Panc1 (cell line): ENCODE results near the gene PIK3R5. TPM values are rescaled to one million over a fixed set of nuclear protein-coding genes. Genes with fewer than 3 reads are reported as not detected.

ENCODE experiments used
- ATAC-seq: fragments of 200-7000 bp; cut with Tn5 transposase; 2 replicates; pipeline ENCODE4 v1.9.1; 2020; ENCODE audit warnings: mild to moderate bottlenecking, moderate library complexity
- BruUV-seq: library from RNA; stranded (reverse); fragments of 400-500 nt; replicated peaks from 2 replicates; lab custom pipeline; 2021; lab: Mats Ljungman, UMichigan
- CTCF ChIA-PET: fragments of 300-600 bp; sonication (Branson Sonifier 250); formaldehyde crosslinking; loops from one replicate; lab custom pipeline; 2022; ENCODE audit warnings: antibody characterized with exemption; lab: Charles Lee
- POLR2A ChIA-PET: fragments of 300-600 bp; sonication (Branson Sonifier 250); formaldehyde crosslinking; loops from one replicate; lab custom pipeline; 2022; ENCODE audit warnings: antibody characterized with exemption; lab: Charles Lee
- DNase-seq: peaks from one replicate; pipeline ENCODE4 v3.0.0-alpha.2; 2010; ENCODE audit warnings: low read depth, low spot score
- H3K27ac ChIP-seq: 2 replicates; pipeline ENCODE4 v1.5.1; 2011; ENCODE audit warnings: mild to moderate bottlenecking, low read length, inconsistent platforms
- H3K27me3 ChIP-seq: fragments of 200-500 bp; sonication (Bioruptor generic); 2 replicates; pipeline ENCODE4 v1.6.0; 2014; ENCODE audit warnings: low read length, inconsistent platforms; ENCODE audit not compliant: control insufficient read depth, insufficient read depth
- H3K36me3 ChIP-seq: fragments of 200-500 bp; sonication (Bioruptor generic); 2 replicates; pipeline ENCODE4 v1.5.1; 2014; ENCODE audit warnings: inconsistent platforms, mild to moderate bottlenecking, low read length, moderate library complexity; ENCODE audit not compliant: control insufficient read depth, insufficient read depth
- H3K4me1 ChIP-seq: 2 replicates; pipeline ENCODE4 v1.5.1; 2011; ENCODE audit warnings: inconsistent platforms, mild to moderate bottlenecking, low read length, moderate library complexity; ENCODE audit not compliant: control insufficient read depth, insufficient read depth
- H3K4me3 ChIP-seq, 2 experiments: 2 replicates each; pipeline ENCODE4 v1.5.1; 2011 to 2012; ENCODE audit warnings: low read depth in 2 of 2, low read length in 2 of 2, mild to moderate bottlenecking in 2 of 2, inconsistent platforms in 1 of 2, moderate library complexity in 1 of 2
- H3K9me3 ChIP-seq: fragments of 200-500 bp; sonication (Bioruptor generic); 2 replicates; pipeline ENCODE4 v1.5.1; 2014; ENCODE audit warnings: low read depth, mild to moderate bottlenecking, inconsistent platforms, low read length, moderate library complexity; ENCODE audit not compliant: control insufficient read depth, insufficient read depth
- POLR2AphosphoS5 ChIP-seq: IDR thresholded peaks from 2 replicates; pipeline ENCODE4 v1.6.1; 2012; ENCODE audit warnings: mild to moderate bottlenecking, low read depth, low read length, moderate library complexity
- SIN3A ChIP-seq: IDR thresholded peaks from 2 replicates; pipeline ENCODE4 v1.6.1; 2012; ENCODE audit warnings: low read depth, mild to moderate bottlenecking, low read length, moderate library complexity, borderline replicate concordance; ENCODE audit not compliant: insufficient read depth
- TCF7L2 ChIP-seq: IDR thresholded peaks from 2 replicates; pipeline ENCODE4 v1.6.1; 2011; ENCODE audit warnings: mild to moderate bottlenecking, low read depth, low read length, inconsistent platforms
- in situ Hi-C: cut with HindIII; loops from 2 replicates; pipeline ENCODE4 v1.10.0; 2016; ENCODE audit warnings: low sequenced_read_pairs, low pct_unique_long_range_greater_than_20kb
- intact Hi-C: fragments of 100-400 bp; cut with micrococcal nuclease; formaldehyde crosslinking; loops from one replicate; pipeline ENCODE4 v1.10.0; 2022; ENCODE audit not compliant: unreplicated experiment
- total RNA-seq: library from RNA; stranded (reverse); gene quantifications from one replicate; pipeline ENCODE4 v1.2.1, GENCODE V29; 2021; ENCODE audit not compliant: unreplicated experiment
- TF ChIP-seq, protein P1 (sequence below): fragments of 450-650 bp; IDR thresholded peaks from 2 replicates; pipeline ENCODE4 v1.5.1; 2017; ENCODE audit warnings: mild to moderate bottlenecking
- TF ChIP-seq, protein P2 (sequence below), 2 experiments: IDR thresholded peaks; 2 replicates each; pipeline ENCODE4 v1.6.1; 2011 to 2012; ENCODE audit warnings: low read depth in 2 of 2, control low read depth in 1 of 2, low read length in 1 of 2, mild to moderate bottlenecking in 1 of 2, moderate library complexity in 1 of 2; ENCODE audit not compliant: insufficient read depth in 1 of 2

The PIK3R5 gene
- total RNA-seq, 1 experiment from 2014 or later, result 0.15 TPM

DNA sequence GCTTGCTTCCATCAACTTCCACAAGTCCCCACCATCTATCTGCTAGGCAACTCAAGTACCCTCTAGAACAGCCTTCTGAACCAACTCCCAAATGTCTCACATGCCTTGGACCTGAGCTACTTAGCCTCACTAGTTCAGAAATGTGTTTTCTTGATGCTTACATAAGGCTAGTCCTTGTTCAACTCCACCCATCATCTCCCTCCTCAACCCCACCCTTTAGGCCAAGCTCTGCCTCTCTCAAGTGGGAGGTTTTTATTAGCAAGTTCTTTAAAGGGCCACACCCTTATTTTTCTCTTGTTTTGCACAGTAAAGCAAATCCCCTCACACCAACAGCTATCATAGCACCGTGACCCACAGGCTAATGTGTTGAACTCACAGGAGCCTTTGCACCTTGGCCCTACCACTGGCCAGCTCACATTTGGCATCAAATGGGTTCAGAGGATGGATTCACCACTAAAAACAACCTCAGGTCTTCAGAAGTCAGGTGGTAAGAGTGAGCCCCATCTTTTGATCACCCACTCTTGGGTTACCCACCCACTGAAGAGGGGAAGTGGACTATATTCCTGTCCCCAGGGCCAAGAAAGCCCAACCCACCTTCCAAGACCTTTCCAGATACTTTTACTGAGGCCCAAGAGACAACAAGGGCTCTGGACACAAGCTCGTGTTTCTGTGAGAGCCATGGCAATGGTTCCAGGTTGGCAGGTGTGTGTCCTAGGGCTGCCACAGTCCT lies 12.2 kb downstream of the PIK3R5 start:
- peaks cover 5% of the 10 kb centered on the region for H3K27me3 ChIP-seq
- intact Hi-C loops (no loop called here), in situ Hi-C loops (no loop called here)
- no peak overlapping the region for H3K4me3 ChIP-seq
- TF ChIP-seq SIN3A, result no peak
- TF ChIP-seq POLR2AphosphoS5, result no peak
- TF ChIP-seq, protein P1, sequence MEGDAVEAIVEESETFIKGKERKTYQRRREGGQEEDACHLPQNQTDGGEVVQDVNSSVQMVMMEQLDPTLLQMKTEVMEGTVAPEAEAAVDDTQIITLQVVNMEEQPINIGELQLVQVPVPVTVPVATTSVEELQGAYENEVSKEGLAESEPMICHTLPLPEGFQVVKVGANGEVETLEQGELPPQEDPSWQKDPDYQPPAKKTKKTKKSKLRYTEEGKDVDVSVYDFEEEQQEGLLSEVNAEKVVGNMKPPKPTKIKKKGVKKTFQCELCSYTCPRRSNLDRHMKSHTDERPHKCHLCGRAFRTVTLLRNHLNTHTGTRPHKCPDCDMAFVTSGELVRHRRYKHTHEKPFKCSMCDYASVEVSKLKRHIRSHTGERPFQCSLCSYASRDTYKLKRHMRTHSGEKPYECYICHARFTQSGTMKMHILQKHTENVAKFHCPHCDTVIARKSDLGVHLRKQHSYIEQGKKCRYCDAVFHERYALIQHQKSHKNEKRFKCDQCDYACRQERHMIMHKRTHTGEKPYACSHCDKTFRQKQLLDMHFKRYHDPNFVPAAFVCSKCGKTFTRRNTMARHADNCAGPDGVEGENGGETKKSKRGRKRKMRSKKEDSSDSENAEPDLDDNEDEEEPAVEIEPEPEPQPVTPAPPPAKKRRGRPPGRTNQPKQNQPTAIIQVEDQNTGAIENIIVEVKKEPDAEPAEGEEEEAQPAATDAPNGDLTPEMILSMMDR, result no peak
- TF ChIP-seq, protein P2, sequence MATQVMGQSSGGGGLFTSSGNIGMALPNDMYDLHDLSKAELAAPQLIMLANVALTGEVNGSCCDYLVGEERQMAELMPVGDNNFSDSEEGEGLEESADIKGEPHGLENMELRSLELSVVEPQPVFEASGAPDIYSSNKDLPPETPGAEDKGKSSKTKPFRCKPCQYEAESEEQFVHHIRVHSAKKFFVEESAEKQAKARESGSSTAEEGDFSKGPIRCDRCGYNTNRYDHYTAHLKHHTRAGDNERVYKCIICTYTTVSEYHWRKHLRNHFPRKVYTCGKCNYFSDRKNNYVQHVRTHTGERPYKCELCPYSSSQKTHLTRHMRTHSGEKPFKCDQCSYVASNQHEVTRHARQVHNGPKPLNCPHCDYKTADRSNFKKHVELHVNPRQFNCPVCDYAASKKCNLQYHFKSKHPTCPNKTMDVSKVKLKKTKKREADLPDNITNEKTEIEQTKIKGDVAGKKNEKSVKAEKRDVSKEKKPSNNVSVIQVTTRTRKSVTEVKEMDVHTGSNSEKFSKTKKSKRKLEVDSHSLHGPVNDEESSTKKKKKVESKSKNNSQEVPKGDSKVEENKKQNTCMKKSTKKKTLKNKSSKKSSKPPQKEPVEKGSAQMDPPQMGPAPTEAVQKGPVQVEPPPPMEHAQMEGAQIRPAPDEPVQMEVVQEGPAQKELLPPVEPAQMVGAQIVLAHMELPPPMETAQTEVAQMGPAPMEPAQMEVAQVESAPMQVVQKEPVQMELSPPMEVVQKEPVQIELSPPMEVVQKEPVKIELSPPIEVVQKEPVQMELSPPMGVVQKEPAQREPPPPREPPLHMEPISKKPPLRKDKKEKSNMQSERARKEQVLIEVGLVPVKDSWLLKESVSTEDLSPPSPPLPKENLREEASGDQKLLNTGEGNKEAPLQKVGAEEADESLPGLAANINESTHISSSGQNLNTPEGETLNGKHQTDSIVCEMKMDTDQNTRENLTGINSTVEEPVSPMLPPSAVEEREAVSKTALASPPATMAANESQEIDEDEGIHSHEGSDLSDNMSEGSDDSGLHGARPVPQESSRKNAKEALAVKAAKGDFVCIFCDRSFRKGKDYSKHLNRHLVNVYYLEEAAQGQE (IDR thresholded peaks at IDR 0.05; ENCODE audit: insufficient read depth in 1 of 2, low read depth in 2 of 2, low read length in 1 of 2), result no peak
- TF ChIP-seq TCF7L2, result no peak
- H3K27ac ChIP-seq, result no peak overlapping the region
- no TSS peak for BruUV-seq
- ATAC-seq (no peak), DNase-seq (no peak)
- H3K9me3 ChIP-seq, result no peaks in the 10 kb centered on the region
- ChIA-PET POLR2A (no interaction called here), CTCF (no interaction called here)
- H3K36me3 ChIP-seq, result no peaks in the 10 kb centered on the region
- H3K4me1 ChIP-seq, result no peaks in the 10 kb centered on the region

GRCh38 chr17:8952191-8952590 lies 13.3 kb downstream of the PIK3R5 start:
- Histone ChIP-seq H3K9me3 (no peaks in the 10 kb centered on the region), H3K27me3 (peaks cover 4% of the 10 kb centered on the region), H3K4me1 (no peaks in the 10 kb centered on the region), H3K4me3 (no peak overlapping the region), H3K36me3 (no peaks in the 10 kb centered on the region), H3K27ac (no peak overlapping the region)
- ATAC-seq (no peak), DNase-seq (no peak)
- ChIA-PET POLR2A (no interaction called here), CTCF (no interaction called here)
- TF ChIP-seq, protein P1, result no peak
- no peak for TF ChIP-seq SIN3A
- no peak for TF ChIP-seq POLR2AphosphoS5
- TF ChIP-seq, protein P2 (IDR thresholded peaks at IDR 0.05; ENCODE audit: insufficient read depth in 1 of 2, low read depth in 2 of 2, low read length in 1 of 2), result no peak
- TF ChIP-seq TCF7L2, result no peak
- in situ Hi-C loops (no loop called here), intact Hi-C loops (no loop called here)
- no TSS peak for BruUV-seq
